IPS DF 19.7 (cell line): Measurements from ENCODE around the gene PYCARD.
"Not testable (repeated sequence)": the region's sequence is repeated elsewhere in the genome, so short reads cannot be mapped to it uniquely, and the experiment has no call there.

Experiments used
- DNase-seq: peaks from one replicate; pipeline ENCODE4 v3.0.0-alpha.2; 2013; ENCODE audit warnings: low read depth, low spot score

The PYCARD gene

GRCh38 chr16:31202414-31203375, at the start of gene PYCARD:
TSS of gene PYCARD (minus strand) at chr16:31202760. CDS start at chr16:31202690, 70 bp downstream.
- no peak for DNase-seq

DNA sequence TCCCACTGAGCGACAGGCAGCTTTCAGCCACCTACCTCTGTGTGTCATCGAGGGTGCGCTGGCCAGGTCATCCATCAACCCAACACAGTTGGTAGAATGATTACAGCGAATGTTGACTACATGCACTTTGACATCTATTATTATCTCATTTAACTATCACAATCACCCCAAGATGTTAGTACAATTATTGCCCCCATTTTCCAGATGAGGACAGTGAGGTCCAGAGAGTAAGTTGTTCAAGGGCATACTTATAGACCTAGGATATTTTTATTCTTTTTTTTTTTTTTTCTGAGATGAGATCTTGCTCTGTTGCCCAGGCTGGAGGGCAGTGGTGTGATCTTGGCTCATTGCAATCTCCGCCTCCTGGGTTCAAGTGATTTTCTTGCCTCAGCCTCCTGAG, 48.9 kb upstream of the PYCARD start:
- no peak for DNase-seq

GRCh38 chr16:31250782-31251384, 48.3 kb upstream of the PYCARD start:
- DNase-seq = no peak

GRCh38 chr16:31248344-31248743, 45.8 kb upstream of the PYCARD start:
- no peak for DNase-seq

- no peak for DNase-seq
These were observed 43.7 kb upstream of the PYCARD start for GRCh38 chr16:31246296-31246695.

- DNase-seq = not testable (repeated sequence)
These were observed 43.0 kb upstream of the PYCARD start for GRCh38 chr16:31245598-31245997.

- DNase-seq = no peak
These were observed 41.4 kb upstream of the PYCARD start for GRCh38 chr16:31243734-31244670.

- DNase-seq = no peak
These were observed 39.6 kb upstream of the PYCARD start for GRCh38 chr16:31242206-31242605.

GRCh38 chr16:31238041-31238440, 35.5 kb upstream of the PYCARD start:
- no peak for DNase-seq

- DNase-seq = no peak
These were observed 26.9 kb upstream of the PYCARD start for GRCh38 chr16:31229501-31229900.

GRCh38 chr16:31228206-31228605, 25.6 kb upstream of the PYCARD start:
- DNase-seq = no peak

- no peak for DNase-seq
These were observed 22.6 kb upstream of the PYCARD start for GRCh38 chr16:31225193-31225592.

DNA sequence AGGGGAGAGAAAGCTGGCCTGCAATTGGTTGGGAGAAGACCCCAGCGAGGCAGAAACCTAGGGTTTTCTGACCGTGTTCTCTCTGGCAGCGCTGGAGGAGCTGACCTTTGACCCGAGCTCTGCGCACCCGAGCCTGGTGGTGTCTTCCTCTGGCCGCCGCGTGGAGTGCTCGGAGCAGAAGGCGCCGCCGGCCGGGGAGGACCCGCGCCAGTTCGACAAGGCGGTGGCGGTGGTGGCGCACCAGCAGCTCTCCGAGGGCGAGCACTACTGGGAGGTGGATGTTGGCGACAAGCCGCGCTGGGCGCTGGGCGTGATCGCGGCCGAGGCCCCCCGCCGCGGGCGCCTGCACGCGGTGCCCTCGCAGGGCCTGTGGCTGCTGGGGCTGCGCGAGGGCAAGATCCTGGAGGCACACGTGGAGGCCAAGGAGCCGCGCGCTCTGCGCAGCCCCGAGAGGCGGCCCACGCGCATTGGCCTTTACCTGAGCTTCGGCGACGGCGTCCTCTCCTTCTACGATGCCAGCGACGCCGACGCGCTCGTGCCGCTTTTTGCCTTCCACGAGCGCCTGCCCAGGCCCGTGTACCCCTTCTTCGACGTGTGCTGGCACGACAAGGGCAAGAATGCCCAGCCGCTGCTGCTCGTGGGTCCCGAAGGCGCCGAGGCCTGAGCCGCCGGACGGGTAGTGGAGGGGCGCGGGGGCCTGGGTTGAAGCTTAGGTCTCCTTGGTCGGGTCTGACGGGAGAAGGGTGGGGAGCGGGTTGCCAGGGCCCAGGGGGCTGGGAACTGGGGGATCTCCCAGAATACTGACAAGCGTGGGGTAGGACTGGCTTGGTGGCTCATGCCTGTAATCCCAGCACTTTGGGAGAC, 21.8 kb upstream of the PYCARD start:
- no peak for DNase-seq

DNA sequence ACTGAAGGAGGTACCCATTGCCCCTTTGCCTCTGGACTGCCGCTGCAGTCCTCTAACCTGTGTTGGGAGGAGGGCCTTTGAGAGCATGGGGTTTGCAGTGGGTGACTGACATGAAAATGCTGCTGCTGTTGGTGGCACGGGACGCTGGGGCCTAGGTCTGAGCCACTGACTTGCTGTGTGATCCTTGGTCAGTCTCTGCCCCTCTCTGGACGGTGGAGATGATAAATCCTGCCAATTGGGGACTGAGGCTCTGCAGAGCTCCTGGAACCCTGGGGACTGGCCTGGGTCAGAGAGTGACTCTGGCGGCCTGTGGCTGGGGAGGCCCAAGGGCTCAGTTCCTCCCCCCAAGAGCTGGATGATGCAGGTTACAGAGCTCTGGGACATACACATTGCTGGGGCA, 20.5 kb upstream of the PYCARD start:
- DNase-seq = no peak

DNA sequence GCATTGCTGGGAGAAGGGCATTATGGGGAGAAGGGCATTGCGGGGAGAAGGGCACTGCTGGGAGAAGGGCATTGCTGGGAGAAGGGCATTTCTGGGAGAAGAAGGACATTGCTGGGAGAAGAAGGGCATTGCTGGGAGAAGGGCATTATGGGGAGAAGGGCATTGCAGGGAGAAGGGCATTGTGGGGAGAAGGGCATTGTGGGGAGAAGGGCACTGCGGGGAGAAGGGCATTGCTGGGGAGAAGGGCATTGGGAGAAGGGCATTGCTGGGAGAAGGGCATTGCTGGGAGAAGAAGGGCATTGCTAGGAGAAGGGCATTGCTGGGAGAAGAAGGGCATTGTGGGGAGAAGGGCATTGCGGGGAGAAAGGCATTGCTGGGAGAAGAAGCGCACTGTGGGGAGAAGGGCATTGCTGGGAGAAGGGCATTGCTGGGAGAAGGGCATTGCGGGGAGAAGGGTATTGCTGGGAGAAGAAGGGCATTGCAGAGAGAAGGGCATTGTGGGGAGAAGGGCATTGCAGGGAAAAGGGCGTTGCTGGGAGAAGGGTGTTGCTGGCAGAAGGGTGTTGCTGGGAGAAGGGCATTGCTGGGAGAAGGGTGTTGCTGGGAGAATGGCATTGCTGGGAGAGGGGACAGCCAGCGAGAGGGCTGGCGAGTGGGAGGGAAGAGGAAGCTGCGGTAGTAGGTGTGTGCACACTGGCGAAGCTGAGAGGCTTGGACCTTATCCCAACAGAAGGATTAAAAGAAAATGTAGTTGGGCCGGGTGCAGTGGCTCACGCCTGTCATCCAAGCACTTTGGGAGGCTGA, 19.0 kb upstream of the PYCARD start:
- DNase-seq = no peak

DNA sequence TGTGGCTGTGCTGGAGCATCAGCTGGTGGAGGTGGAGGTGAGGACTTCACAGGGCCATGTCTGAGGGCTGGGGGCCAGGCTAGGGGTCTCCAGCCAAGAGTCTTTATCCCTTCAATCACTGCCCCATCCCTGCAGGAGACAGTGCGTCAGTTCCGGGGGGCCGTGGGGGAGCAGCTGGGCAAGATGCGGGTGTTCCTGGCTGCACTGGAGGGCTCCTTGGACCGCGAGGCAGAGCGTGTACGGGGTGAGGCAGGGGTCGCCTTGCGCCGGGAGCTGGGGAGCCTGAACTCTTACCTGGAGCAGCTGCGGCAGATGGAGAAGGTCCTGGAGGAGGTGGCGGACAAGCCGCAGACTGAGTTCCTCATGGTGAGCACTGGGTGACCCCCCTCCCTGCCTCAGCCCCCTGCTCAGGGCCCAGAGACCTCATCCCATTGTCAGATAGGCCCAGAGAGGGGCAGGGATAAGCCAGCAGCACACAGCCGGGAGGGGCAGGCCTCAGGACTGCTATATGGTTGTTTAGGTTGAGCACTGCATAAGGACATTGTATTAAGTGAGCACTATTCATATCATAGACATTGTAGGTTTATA, 16.7 kb upstream of the PYCARD start:
- DNase-seq = no peak

DNA sequence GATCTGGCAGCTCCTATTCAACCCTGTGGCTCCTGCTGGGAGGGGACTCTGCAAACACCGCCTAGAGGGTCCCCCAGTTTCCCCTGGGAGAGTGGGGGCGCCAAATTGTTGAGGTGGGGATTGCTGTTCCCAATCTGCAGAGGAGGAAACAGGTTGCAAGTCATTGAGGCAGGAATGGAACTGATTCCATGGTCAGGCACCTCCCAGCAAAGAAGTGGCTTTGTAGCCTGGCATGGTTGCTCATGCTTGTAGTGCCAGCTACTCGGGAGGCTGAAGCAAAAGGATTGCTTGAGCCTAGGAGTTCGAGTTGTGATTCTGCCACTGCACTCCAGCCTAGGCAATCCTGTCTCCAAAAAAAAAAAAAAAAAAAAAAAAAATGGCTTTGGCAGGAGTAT, 14.6 kb upstream of the PYCARD start:
- DNase-seq = no peak

- no peak for DNase-seq
These were observed 14.0 kb upstream of the PYCARD start, which contains the start of gene PYDC1 for GRCh38 chr16:31216422-31217135. TSS of gene PYDC1 (minus strand) at chr16:31217135. CDS start at chr16:31217028, 107 bp downstream.
